OCI-LY1 (cell line): Measurements from ENCODE around the gene MVP.

ENCODE experiments used
- H2AFZ ChIP-seq: fragments of 200-600 bp; sonication (generic), shearing (Covaris generic); 2 replicates; pipeline ENCODE4 v1.6.0; 2014; ENCODE audit warnings: antibody characterized with exemption, mild to moderate bottlenecking, low read length
- H3F3A ChIP-seq: fragments of 200-600 bp; sonication (generic), shearing (Covaris generic); 2 replicates; pipeline ENCODE4 v1.6.0; 2014; ENCODE audit warnings: mild to moderate bottlenecking, antibody characterized with exemption, low read length, moderate library complexity; ENCODE audit not compliant: insufficient read depth
- H3K27ac ChIP-seq: fragments of 200-600 bp; sonication (generic); 2 replicates; pipeline ENCODE4 v1.5.1; 2014; ENCODE audit warnings: low read length, mixed run types, mild to moderate bottlenecking, low read depth; ENCODE audit not compliant: poor library complexity, severe bottlenecking
- H3K27me3 ChIP-seq: fragments of 200-600 bp; sonication (generic); 2 replicates; pipeline ENCODE4 v1.6.0; 2014; ENCODE audit warnings: antibody characterized with exemption, mild to moderate bottlenecking, low read length, moderate library complexity; ENCODE audit not compliant: insufficient read depth
- H3K36me3 ChIP-seq: fragments of 200-600 bp; sonication (generic); 2 replicates; pipeline ENCODE4 v1.6.1; 2014; ENCODE audit warnings: mild to moderate bottlenecking, antibody characterized with exemption, low read length, moderate library complexity, mixed read lengths; ENCODE audit not compliant: insufficient read depth
- H3K4me1 ChIP-seq: fragments of 200-600 bp; sonication (generic); 2 replicates; pipeline ENCODE4 v1.5.1; 2014; ENCODE audit warnings: mild to moderate bottlenecking, low read length, moderate library complexity; ENCODE audit not compliant: insufficient read depth, severe bottlenecking
- H3K4me2 ChIP-seq: fragments of 200-600 bp; sonication (generic), shearing (Covaris generic); 2 replicates; pipeline ENCODE4 v1.6.1; 2014; ENCODE audit warnings: low read length
- H3K4me3 ChIP-seq: fragments of 200-600 bp; sonication (generic); 2 replicates; pipeline ENCODE4 v1.5.1; 2014; ENCODE audit warnings: low read length, low read depth, mild to moderate bottlenecking, mixed read lengths; ENCODE audit not compliant: poor library complexity, severe bottlenecking
- H3K79me2 ChIP-seq: fragments of 200-600 bp; shearing (Covaris generic); 2 replicates; pipeline ENCODE4 v1.6.1; 2016; ENCODE audit warnings: mixed run types, low read length, mixed read lengths; ENCODE audit not compliant: insufficient read depth
- H3K9ac ChIP-seq: fragments of 200-600 bp; sonication (generic), shearing (Covaris generic); 2 replicates; pipeline ENCODE4 v1.6.1; 2014; ENCODE audit warnings: mild to moderate bottlenecking, low read length, mixed read lengths
- H3K9me2 ChIP-seq: fragments of 200-600 bp; sonication (generic), shearing (Covaris generic); 2 replicates; pipeline ENCODE4 v1.6.1; 2014; ENCODE audit warnings: low read depth, mild to moderate bottlenecking, low read length, mixed read lengths
- H3K9me3 ChIP-seq: fragments of 200-600 bp; shearing (Covaris generic); 2 replicates; pipeline ENCODE4 v1.6.1; 2014; ENCODE audit warnings: low read length, mixed read lengths
- H4K20me1 ChIP-seq: fragments of 200-600 bp; sonication (generic), shearing (Covaris generic); 2 replicates; pipeline ENCODE4 v1.6.0; 2016; ENCODE audit warnings: mild to moderate bottlenecking, low read length; ENCODE audit not compliant: insufficient read depth
- CTCF ChIP-seq: fragments of 200-600 bp; sonication (generic), shearing (Covaris generic); IDR thresholded peaks from 2 replicates; pipeline ENCODE4 v1.5.1; 2017; ENCODE audit warnings: mild to moderate bottlenecking, antibody characterized with exemption, low read length, moderate library complexity, mixed read lengths
- EZH2 ChIP-seq: fragments of 200-600 bp; sonication (generic), shearing (Covaris generic); IDR thresholded peaks from 2 replicates; pipeline ENCODE4 v1.8.0; 2017; ENCODE audit warnings: borderline replicate concordance, mixed run types, mild to moderate bottlenecking, antibody characterized with exemption, low read length, moderate library complexity, mixed read lengths

Gene MVP

DNA sequence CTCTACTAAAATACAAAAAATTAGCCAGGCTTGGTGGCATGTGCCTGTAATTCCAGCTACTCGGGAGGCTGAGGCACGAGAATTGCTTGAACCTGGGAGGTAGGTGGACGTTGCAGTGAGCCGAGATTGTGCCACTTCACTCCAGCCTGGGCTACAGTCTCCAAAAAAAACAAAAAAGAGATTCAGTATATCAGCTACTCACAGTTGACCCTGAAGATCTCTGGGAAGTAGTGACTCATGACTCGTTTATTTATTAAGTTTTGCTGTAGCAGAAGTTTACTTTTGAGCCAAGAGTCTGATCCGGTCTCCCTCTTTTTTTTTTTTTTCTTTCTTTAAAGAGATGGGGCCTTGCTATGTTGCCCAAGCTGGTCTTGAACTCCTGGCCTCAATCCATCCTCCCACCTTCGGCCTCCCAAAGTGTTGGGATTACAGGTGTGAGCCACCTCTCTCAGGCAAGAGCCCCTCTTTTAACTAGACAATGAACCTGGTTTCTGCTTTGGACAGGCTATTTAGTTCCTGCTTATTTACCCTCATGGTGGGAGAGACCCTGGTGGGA, 4.4 kb downstream of the MVP start:
- H2AFZ ChIP-seq: no peak overlapping the region
- no peak overlapping the region for H3K9ac ChIP-seq
- H4K20me1 ChIP-seq: no peaks in the 10 kb centered on the region
- H3K9me3 ChIP-seq: no peaks in the 10 kb centered on the region
- no peak overlapping the region for H3K4me3 ChIP-seq
- H3K4me1 ChIP-seq: peaks cover 26% of the 10 kb centered on the region
- no peaks in the 10 kb centered on the region for H3F3A ChIP-seq
- no peaks in the 10 kb centered on the region for H3K27me3 ChIP-seq
- peaks cover 9% of the 10 kb centered on the region; the same call in 1 of the 2 replicates for H3K36me3 ChIP-seq
- H3K79me2 ChIP-seq: no peaks in the 10 kb centered on the region
- H3K27ac ChIP-seq: no peak overlapping the region
- TF ChIP-seq CTCF (no peak), EZH2 (no peak)
- no peak overlapping the region for H3K4me2 ChIP-seq
- H3K9me2 ChIP-seq: no peaks in the 10 kb centered on the region

DNA sequence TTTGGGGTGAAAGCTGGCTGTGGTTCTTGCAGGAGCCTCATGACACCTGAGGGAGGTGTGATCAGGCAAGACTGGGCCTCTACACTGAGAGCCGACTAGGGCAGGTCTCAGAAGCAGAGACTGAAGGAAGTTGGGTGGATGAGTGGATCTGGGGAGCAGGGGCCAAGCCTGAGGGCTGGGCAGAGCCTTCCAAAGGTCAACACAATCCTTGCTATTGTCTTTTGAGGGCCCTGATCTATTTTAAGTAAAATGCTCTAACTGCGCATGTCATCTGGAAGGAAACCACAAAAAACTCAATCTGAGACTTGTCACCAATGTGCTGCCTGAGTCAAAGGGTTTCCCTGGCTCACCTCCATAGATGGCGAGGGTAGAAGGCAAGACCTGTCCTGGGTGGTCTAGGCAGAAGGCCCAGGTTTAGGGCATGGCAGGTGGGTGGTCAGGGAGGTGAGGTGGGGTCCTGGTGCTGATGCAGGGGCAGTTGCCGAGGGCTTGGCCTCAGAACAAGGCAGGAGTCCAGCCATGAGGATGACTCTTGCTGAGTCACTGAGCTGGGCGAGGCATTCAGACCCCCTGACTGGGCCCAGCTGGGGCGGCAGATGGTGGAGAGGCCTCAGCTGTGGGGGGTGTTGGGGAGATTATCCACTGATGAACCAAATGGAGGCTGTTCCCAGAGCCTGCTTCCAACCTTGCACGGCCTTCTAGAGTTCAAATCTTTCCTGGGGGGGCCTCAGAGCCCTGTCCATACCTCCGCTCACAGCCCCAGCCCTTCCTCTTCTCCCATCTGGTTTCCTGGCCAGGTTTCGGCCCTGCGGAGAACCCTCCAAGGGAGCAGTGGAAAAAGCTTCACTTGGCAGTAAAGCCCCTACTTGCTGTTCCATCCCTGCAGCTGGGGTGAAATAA, 5.1 kb downstream of the MVP start:
- Histone ChIP-seq H3K27ac (no peak overlapping the region), H3K4me2 (no peak overlapping the region), H3K9me3 (no peaks in the 10 kb centered on the region)

DNA sequence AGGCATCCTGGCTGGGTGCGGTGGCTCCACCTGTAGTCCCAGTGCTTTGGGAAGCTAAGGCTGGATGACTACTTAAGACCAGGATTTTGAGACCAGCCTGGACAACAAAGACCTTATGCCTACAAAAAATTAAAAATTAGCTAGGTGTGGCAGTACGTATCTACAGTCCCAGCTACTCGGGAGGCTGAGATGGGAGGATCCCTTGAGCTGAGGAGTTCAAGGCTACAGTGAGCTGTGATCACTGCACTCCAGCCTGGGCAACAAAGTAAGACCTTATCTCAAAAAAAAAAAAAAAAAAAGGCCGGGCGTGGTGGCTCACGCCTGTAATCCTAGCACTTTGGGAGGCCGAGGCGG, 6.1 kb downstream of the MVP start:
- Histone ChIP-seq H3K9ac (no peak overlapping the region), H3K4me1 (peaks cover 10% of the 10 kb centered on the region)
- TF ChIP-seq EZH2 (no peak), CTCF (no peak)

More for the DNA sequence above, 5.1 kb downstream of the MVP start:
- peaks cover 4% of the 10 kb centered on the region; the same call in 1 of the 2 replicates for H3K36me3 ChIP-seq
- H3K9me2 ChIP-seq: no peaks in the 10 kb centered on the region
- peaks cover 19% of the 10 kb centered on the region for H3K4me1 ChIP-seq
- no peak overlapping the region for H3K4me3 ChIP-seq
- no peak overlapping the region for H2AFZ ChIP-seq
- TF ChIP-seq CTCF (no peak), EZH2 (no peak)
- no peaks in the 10 kb centered on the region for H3F3A ChIP-seq
- no peak overlapping the region; the same call in 1 of the 2 replicates for H3K9ac ChIP-seq
- H3K27me3 ChIP-seq: no peaks in the 10 kb centered on the region
- H4K20me1 ChIP-seq: no peaks in the 10 kb centered on the region
- no peaks in the 10 kb centered on the region for H3K79me2 ChIP-seq

More for the DNA sequence above, 6.1 kb downstream of the MVP start:
- Histone ChIP-seq H3K27me3 (no peaks in the 10 kb centered on the region), H3K36me3 (peaks cover 4% of the 10 kb centered on the region; the same call in 1 of the 2 replicates), H3K4me3 (no peak overlapping the region), H3K27ac (no peak overlapping the region), H2AFZ (no peak overlapping the region), H3K9me3 (no peaks in the 10 kb centered on the region), H3K4me2 (no peak overlapping the region), H3F3A (no peaks in the 10 kb centered on the region), H3K79me2 (no peaks in the 10 kb centered on the region), H4K20me1 (no peaks in the 10 kb centered on the region), H3K9me2 (no peaks in the 10 kb centered on the region)
